Lower leg skin (tissue), 4 donors: ENCODE results near the gene KCNQ1OT1. TPM values are rescaled to one million over a fixed set of nuclear protein-coding genes. Genes with fewer than 3 reads are reported as not detected.

ENCODE experiments used
- DNase-seq, 2 donors: peaks; one replicate each; pipeline ENCODE4 v3.0.0-alpha.2; 2019; ENCODE audit warnings: low spot score in 2 of 2
- H3K4me3 ChIP-seq: fragments of 200-600 bp; sonication (generic); 2 replicates; pipeline ENCODE4 v1.5.1; 2017; ENCODE audit warnings: mild to moderate bottlenecking, low read depth; ENCODE audit not compliant: poor library complexity, severe bottlenecking
- POLR2A ChIP-seq, 2 donors: fragments of 450-650 bp; IDR thresholded peaks; one replicate each; pipeline ENCODE4 v1.6.1; 2016 to 2017; ENCODE audit warnings: antibody characterized with exemption in 2 of 2, mild to moderate bottlenecking in 1 of 2, moderate library complexity in 1 of 2
- WGBS, 2 donors: methylation state at CpG; one replicate each; pipeline ENCODE4 v1.1.5; 2018; 5-methylcytosine and 5-hydroxymethylcytosine counted together
- intact Hi-C: fragments of 100-400 bp; cut with DNase I; formaldehyde crosslinking; loops from one replicate; pipeline ENCODE4 v1.15.0; 2023; ENCODE audit warnings: low total_unique reads
- total RNA-seq, 4 donors: library from RNA; depleted of rRNA; stranded (reverse); fragments of >200 nt; gene quantifications; one replicate each; pipeline ENCODE4 v1.1.0, GENCODE V29; 2016
- TF ChIP-seq, protein P1 (sequence below), 3 donors: fragments of 450-650 bp; IDR thresholded peaks; one replicate each; pipeline ENCODE4 v1.5.1; 2016; ENCODE audit warnings: antibody characterized with exemption in 3 of 3, mild to moderate bottlenecking in 3 of 3, moderate library complexity in 2 of 3

Gene KCNQ1OT1
- total RNA-seq, 4 donors from 2014 or later = 0.63 to 1.8 (median 0.91) TPM

DNA sequence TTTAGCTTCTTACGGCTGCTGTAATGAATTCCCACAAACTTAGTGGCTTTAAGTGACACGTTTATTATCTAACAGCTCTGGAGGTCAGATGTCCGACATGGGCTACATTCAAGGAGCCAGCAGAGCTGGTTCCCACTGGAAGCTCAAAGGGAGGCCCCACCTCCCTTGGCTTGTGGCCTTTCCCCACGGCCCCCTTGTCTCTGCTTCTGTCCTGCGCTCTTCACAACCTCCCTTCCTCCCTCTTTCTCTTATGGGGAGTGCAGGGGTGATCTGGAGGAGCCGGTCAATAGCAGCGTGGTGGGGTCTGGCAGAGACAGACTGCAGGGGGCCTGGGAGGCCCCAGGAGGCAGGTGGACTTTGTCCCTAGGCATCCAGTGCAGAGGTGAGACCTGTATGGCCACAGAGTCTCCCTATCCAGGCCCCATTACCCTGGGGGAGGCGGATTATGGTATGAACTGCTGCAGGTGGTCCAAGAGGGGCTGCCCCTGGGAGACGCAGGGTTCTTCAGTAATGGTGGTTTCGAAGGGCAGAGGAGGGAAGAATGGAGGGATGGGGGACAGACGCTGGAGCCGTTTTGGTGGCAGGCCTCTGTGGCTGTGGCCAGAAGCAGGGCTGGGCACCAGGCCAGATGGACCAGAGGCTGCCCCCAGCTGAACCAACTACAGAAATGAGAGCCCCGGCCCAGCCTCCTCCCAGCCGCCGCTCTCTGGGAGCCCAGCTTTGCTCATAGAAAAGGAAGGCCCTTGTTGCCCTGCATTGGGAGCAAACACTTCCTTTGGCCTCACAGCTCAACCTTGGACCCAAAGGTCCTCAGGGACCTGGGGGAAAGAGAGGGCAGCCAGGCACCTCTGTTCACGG is 30.7 kb upstream of the KCNQ1OT1 start:
- DNase-seq = no peak
- intact Hi-C loops = no loop called here
- 88 to 89% methylated on average over 16 of the region's 16 CpGs for WGBS, 2 donors
- no peak overlapping the region for H3K4me3 ChIP-seq
- no peak for TF ChIP-seq POLR2A (IDR thresholded peaks at IDR 0.05)
- TF ChIP-seq, protein P1, sequence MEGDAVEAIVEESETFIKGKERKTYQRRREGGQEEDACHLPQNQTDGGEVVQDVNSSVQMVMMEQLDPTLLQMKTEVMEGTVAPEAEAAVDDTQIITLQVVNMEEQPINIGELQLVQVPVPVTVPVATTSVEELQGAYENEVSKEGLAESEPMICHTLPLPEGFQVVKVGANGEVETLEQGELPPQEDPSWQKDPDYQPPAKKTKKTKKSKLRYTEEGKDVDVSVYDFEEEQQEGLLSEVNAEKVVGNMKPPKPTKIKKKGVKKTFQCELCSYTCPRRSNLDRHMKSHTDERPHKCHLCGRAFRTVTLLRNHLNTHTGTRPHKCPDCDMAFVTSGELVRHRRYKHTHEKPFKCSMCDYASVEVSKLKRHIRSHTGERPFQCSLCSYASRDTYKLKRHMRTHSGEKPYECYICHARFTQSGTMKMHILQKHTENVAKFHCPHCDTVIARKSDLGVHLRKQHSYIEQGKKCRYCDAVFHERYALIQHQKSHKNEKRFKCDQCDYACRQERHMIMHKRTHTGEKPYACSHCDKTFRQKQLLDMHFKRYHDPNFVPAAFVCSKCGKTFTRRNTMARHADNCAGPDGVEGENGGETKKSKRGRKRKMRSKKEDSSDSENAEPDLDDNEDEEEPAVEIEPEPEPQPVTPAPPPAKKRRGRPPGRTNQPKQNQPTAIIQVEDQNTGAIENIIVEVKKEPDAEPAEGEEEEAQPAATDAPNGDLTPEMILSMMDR (IDR thresholded peaks at IDR 0.05) = no peak

DNA sequence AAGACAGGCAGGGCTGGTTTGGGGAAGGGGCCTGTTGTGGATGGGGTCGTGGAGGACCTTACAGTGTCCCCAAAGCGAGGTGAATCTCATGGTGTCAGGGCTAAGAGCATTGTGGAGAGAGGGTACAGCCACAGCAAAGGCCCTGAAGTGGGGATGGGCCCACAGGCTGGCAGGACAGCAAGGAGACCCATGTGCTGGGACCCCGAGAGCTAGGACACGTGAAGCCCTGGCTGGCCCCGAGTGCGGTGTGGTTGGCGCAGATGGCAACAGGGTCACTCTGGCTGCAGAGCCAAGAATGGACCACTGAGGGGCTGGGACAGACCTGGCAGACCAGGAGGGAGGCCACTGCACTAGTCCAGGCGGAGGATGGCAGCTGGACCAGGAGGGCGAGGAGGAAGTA is 30.0 kb upstream of the KCNQ1OT1 start:
- intact Hi-C loops = no loop called here
- WGBS, 2 donors = 93 to 94% methylated on average over 9 of the region's 9 CpGs
- no peak overlapping the region for H3K4me3 ChIP-seq
- no peak for DNase-seq
- no peak for TF ChIP-seq POLR2A (IDR thresholded peaks at IDR 0.05)
- TF ChIP-seq, protein P1 (IDR thresholded peaks at IDR 0.05) = no peak

DNA sequence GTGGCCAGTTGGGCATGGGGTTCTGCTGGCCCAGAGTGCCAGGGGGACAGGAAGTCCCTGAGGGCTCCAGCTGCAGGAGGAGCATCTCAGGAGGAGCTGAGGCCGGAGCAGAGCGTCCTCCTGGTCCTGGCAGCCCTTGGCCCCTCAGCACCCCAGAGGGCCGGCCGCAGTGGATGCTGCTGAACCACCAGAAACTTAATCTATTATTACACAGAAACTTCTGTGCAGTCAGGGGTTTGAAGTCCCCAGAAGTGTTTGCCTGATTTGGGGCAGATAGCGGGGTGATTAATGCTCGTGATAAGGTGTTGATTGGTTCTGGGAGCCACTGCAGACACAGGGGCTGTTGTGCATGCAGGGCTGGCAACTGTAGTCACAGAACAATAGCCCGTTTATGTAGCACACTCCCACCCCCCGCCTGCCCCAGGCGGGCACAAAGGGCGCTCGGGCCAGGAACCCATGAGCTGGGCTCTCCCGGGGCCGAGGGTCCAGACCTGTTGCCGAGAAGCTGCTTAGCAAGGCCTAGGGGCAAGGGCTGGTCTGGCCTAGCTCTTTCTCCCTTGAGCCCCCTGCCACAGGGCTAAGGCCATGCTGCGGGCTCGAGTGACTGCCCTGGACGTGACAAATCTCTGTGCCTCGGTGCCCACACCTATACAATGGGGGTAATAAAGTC is 29.0 kb upstream of the KCNQ1OT1 start:
- WGBS, 2 donors = 83 to 89% methylated on average over 18 of the region's 18 CpGs
- DNase-seq = no peak
- TF ChIP-seq, protein P1 (IDR thresholded peaks at IDR 0.05) = no peak
- TF ChIP-seq POLR2A (IDR thresholded peaks at IDR 0.05) = no peak
- intact Hi-C loops = no loop called here
- H3K4me3 ChIP-seq = no peak overlapping the region

DNA sequence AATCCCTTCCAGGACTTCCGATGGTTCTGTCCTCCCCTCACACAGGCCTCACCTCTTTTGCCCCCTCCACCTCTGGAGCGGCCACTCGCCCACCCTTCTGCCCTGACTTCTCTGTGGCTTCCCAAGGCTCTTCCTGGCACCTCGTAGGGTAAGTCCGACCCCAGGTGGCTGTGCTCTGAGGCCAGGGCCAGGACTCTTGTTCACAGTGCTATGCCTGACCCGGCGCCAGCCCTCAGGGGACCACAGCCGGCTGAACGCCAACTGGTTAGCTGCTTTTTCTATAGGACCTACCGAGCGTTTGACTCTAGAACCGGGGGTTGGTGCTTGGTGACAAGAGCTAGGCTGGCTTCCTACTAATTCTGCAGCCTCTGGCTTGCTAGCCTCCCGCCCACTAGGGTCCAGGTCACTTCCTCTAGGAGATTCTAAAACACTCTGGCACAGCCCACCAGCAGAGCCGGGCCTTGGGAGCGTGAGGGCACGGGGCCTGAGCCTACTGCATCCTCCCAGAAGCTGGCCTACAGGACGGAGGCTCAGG is 28.4 kb upstream of the KCNQ1OT1 start:
- no peak for DNase-seq
- intact Hi-C loops = no loop called here
- TF ChIP-seq, protein P1 (IDR thresholded peaks at IDR 0.05) = no peak
- no peak for TF ChIP-seq POLR2A (IDR thresholded peaks at IDR 0.05)
- H3K4me3 ChIP-seq = no peak overlapping the region
- WGBS, 2 donors = 86 to 87% methylated on average over 17 of the region's 17 CpGs

DNA sequence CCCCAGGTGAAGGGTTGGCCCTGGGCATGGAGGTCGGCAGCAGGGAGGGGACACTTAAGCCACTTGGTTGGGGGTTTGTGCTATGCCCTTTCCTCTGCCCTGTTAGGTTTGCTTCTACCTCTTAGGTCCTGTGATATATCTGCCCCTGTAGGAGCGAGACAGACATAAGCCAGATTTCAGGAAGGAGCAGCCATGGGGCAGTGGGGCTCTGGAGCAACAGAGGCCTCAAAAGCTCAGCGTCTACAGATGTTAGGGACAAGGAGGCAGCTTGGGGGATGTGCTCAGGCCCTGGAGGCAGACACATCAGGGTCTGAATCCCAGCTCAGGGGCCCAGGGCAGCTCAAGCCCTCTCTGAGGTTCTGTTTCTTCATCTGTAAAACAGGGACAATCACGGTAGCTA is 27.2 kb upstream of the KCNQ1OT1 start:
- 91 to 92% methylated on average over 4 of the region's 4 CpGs for WGBS, 2 donors
- no peak overlapping the region for H3K4me3 ChIP-seq
- intact Hi-C loops = no loop called here
- TF ChIP-seq, protein P1 (IDR thresholded peaks at IDR 0.05) = no peak
- no peak for TF ChIP-seq POLR2A (IDR thresholded peaks at IDR 0.05)
- DNase-seq = no peak
